ENCODE data around the gene SLC51A.

The SLC51A gene

GRCh38 chr3:196215493-196216020, 777 bp upstream of the SLC51A start:
- DNase-seq (ENCODE audit: low read depth in 2 of 2) = no peak

- no peak for DNase-seq (ENCODE audit: low read depth in 2 of 2)
Observed at GRCh38 chr3:196216681-196217211, 412 bp downstream of the SLC51A start.

GRCh38 chr3:196217307-196218154, 1.2 kb downstream of the SLC51A start:
- DNase-seq (ENCODE audit: low read depth in 2 of 2) = no peak

- no peak for DNase-seq (ENCODE audit: low read depth in 2 of 2)
Observed at GRCh38 chr3:196218155-196218712, 1.9 kb downstream of the SLC51A start.

GRCh38 chr3:196219194-196219969, 3.0 kb downstream of the SLC51A start:
- peak in 1 of 2 donors; percentile 46 for DNase-seq (ENCODE audit: low read depth in 2 of 2)

GRCh38 chr3:196219970-196220311, 3.6 kb downstream of the SLC51A start:
- DNase-seq (ENCODE audit: low read depth in 2 of 2) = no peak

- no peak for DNase-seq (ENCODE audit: low read depth in 2 of 2)
Observed at GRCh38 chr3:196220587-196220986, 4.3 kb downstream of the SLC51A start.

- no peak for DNase-seq (ENCODE audit: low read depth in 2 of 2)
Observed at GRCh38 chr3:196220991-196221390, 4.7 kb downstream of the SLC51A start.

GRCh38 chr3:196222876-196223595, 6.7 kb downstream of the SLC51A start:
- DNase-seq (ENCODE audit: low read depth in 2 of 2) = no peak

- DNase-seq (ENCODE audit: low read depth in 2 of 2) = no peak
Observed at GRCh38 chr3:196225086-196225485, 8.8 kb downstream of the SLC51A start.

- no peak for DNase-seq (ENCODE audit: low read depth in 2 of 2)
Observed at GRCh38 chr3:196225763-196226364, 9.5 kb downstream of the SLC51A start.

GRCh38 chr3:196227121-196227561, 10.8 kb downstream of the SLC51A start:
- no peak for DNase-seq (ENCODE audit: low read depth in 2 of 2)

- no peak for DNase-seq (ENCODE audit: low read depth in 2 of 2)
Observed at GRCh38 chr3:196227629-196228493, 11.5 kb downstream of the SLC51A start.

GRCh38 chr3:196232154-196232881, 16.0 kb downstream of the SLC51A start:
- no peak for DNase-seq (ENCODE audit: low read depth in 2 of 2)

- DNase-seq (ENCODE audit: low read depth in 2 of 2) = no peak
Observed at GRCh38 chr3:196232882-196233251, 16.5 kb downstream of the SLC51A start.

- DNase-seq (ENCODE audit: low read depth in 2 of 2) = no peak
Observed at GRCh38 chr3:196235452-196236122, 19.3 kb downstream of the SLC51A start.

GRCh38 chr3:196236223-196236622, 19.9 kb downstream of the SLC51A start:
- no peak for DNase-seq (ENCODE audit: low read depth in 2 of 2)

GRCh38 chr3:196237203-196237602, 20.9 kb downstream of the SLC51A start:
- DNase-seq (ENCODE audit: low read depth in 2 of 2) = no peak

Data from stimulated activated CD8-positive, alpha-beta memory T cell treated with anti-CD3 and anti-CD28 coated beads, Interleukin-15, amount 100 ng/mL, for 4 hours (primary cell).